Transverse colon (tissue), 4 donors: Measurements from ENCODE around the gene ZSCAN22. TPM values are rescaled to one million over a fixed set of nuclear protein-coding genes. Genes with fewer than 3 reads are reported as not detected.

Experiments used
- DNase-seq: peaks from one replicate; pipeline ENCODE4 v3.0.0-alpha.2; 2019
- H3K27ac ChIP-seq, 4 donors: fragments of 200-600 bp; sonication (generic); 2 replicates each; pipeline ENCODE4 v1.5.1; 2016 to 2018; ENCODE audit warnings: inconsistent platforms in 4 of 4
- H3K27me3 ChIP-seq: fragments of 200-600 bp; sonication (generic); 2 replicates; pipeline ENCODE4 v1.5.1; 2017; ENCODE audit warnings: inconsistent platforms
- H3K36me3 ChIP-seq, 4 donors: fragments of 200-600 bp; sonication (generic); 2 replicates each; pipeline ENCODE4 v1.5.1; 2017 to 2019; ENCODE audit warnings: inconsistent platforms in 4 of 4
- H3K4me1 ChIP-seq, 4 donors: fragments of 200-600 bp; sonication (generic); 2 replicates each; pipeline ENCODE4 v1.5.1; 2017 to 2020; ENCODE audit warnings: inconsistent platforms in 4 of 4
- H3K4me3 ChIP-seq, 4 donors: fragments of 200-600 bp; sonication (generic); 1 replicate in 1 of 4; 2 replicates in 3 of 4; pipeline versions ENCODE4 v1.5.1 to v1.6.1; 2017 to 2019; ENCODE audit warnings: inconsistent platforms in 4 of 4
- H3K9me3 ChIP-seq, 2 donors: fragments of 200-600 bp; sonication (generic); 2 replicates each; pipeline ENCODE4 v1.5.1; 2017 to 2019; ENCODE audit warnings: inconsistent platforms in 2 of 2
- EP300 ChIP-seq: sonication (generic); formaldehyde crosslinking; IDR thresholded peaks from one replicate; pipeline ENCODE4 v1.6.1; 2017; ENCODE audit warnings: antibody characterized with exemption, low read depth
- POLR2A ChIP-seq: fragments of 450-650 bp; IDR thresholded peaks from one replicate; pipeline ENCODE4 v1.6.1; 2016; ENCODE audit warnings: antibody characterized with exemption, mild to moderate bottlenecking, moderate library complexity
- POLR2AphosphoS5 ChIP-seq, 3 donors: sonication (generic); formaldehyde crosslinking; IDR thresholded peaks; one replicate each; pipeline ENCODE4 v1.6.1; 2016; ENCODE audit warnings: antibody characterized with exemption in 3 of 3
- WGBS, 2 donors: methylation state at CpG; one replicate each; pipeline ENCODE4 v1.1.5; 2018; ENCODE audit warnings: low coverage in 1 of 2; 5-methylcytosine and 5-hydroxymethylcytosine counted together
- in situ Hi-C, 4 donors: fragments of 200-750 bp; cut with MboI; loops; one replicate each; pipeline versions ENCODE4 v1.15.0 to v1.15.1; 2017; ENCODE audit warnings: low sequenced_read_pairs in 3 of 4, low pct_ligation_motif_present in 1 of 4, low pct_unique_long_range_greater_than_20kb in 1 of 4
- intact Hi-C: fragments of 100-400 bp; cut with DNase I; formaldehyde crosslinking; loops from one replicate; pipeline ENCODE4 v1.15.1; 2023; ENCODE audit warnings: low total_unique reads
- total RNA-seq, 4 donors: library from RNA; depleted of rRNA; stranded (reverse); fragments of >200 nt; gene quantifications; one replicate each; pipeline ENCODE4 v1.1.0, GENCODE V29; 2016
- TF ChIP-seq, protein P1 (sequence below), 5 experiments: fragments of 200-600 bp in 3 of 5; fragments of 450-650 bp in 2 of 5; sonication (generic) in 3 of 5; IDR thresholded peaks; 1 replicate in 2 of 5; 2 replicates in 3 of 5; pipeline ENCODE4 v1.5.1; 2016 to 2017; ENCODE audit warnings: antibody characterized with exemption in 5 of 5, inconsistent platforms in 3 of 5, mild to moderate bottlenecking in 2 of 5, moderate library complexity in 1 of 5

ZSCAN22 gene
- total RNA-seq, 4 donors from 2014 or later = 3.0 to 11.6 (median 3.3) TPM

DNA sequence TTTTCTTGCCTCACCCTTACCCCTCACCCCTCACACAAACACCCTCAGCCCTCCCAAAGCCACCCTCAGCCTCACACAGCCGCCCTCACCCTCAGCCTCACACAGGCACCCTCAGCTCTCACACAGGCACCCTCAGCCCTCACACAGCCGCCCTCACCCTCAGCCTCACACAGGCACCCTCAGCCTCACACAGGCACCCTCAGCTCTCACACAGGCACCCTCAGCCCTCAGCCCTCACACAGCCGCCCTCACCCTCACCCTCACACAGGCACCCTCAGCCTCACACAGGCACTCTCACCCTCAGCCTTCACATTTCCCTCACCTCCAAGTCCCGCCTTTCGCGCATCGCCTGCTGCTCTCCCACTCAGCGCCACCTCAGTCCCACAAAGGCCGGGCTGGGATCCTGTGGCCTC, 287 bp upstream of the ZSCAN22 start:
- in situ Hi-C loops (no loop called here), intact Hi-C loops (no loop called here)
- Histone ChIP-seq H3K4me1 (peaks cover 16 to 27% (median 22%) of the 10 kb centered on the region in 4 donors), H3K27me3 (no peaks in the 10 kb centered on the region), H3K27ac (peak overlapping the region; percentile 80 to 94 (median 88)), H3K36me3 (no peaks in the 10 kb centered on the region), H3K9me3 (no peaks in the 10 kb centered on the region), H3K4me3 (peak overlapping the region; percentile 55 to 73 (median 62))
- WGBS, 2 donors = 6 to 7% methylated on average over 2 to 9 of the region's 9 CpGs
- no peak for DNase-seq
- TF ChIP-seq POLR2AphosphoS5 (IDR thresholded peaks at IDR 0.05) = no peak
- no peak for TF ChIP-seq EP300
- TF ChIP-seq, protein P1, sequence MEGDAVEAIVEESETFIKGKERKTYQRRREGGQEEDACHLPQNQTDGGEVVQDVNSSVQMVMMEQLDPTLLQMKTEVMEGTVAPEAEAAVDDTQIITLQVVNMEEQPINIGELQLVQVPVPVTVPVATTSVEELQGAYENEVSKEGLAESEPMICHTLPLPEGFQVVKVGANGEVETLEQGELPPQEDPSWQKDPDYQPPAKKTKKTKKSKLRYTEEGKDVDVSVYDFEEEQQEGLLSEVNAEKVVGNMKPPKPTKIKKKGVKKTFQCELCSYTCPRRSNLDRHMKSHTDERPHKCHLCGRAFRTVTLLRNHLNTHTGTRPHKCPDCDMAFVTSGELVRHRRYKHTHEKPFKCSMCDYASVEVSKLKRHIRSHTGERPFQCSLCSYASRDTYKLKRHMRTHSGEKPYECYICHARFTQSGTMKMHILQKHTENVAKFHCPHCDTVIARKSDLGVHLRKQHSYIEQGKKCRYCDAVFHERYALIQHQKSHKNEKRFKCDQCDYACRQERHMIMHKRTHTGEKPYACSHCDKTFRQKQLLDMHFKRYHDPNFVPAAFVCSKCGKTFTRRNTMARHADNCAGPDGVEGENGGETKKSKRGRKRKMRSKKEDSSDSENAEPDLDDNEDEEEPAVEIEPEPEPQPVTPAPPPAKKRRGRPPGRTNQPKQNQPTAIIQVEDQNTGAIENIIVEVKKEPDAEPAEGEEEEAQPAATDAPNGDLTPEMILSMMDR (IDR thresholded peaks at IDR 0.05) = no peak
- TF ChIP-seq POLR2A = no peak

DNA sequence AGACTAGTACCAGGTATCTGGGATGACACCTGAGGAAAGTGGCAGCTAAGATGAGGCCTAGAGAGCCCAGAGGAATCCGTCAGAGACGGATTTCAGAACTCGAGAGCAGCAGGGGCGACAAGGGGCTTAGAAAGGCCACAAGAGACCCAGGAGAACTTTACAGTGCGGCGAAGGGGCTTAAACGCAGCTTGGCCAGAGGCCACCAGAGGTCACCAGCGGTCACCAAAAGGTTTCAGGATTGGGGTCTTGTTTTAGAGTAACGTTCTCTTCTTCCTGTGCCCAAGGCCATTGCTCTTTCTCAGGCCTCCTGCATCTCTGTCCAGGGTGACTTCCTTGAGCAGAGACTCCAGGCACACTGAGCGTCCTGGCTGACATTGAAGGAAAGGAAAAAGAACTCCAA, 2.2 kb downstream of the ZSCAN22 start:
- Histone ChIP-seq H3K4me3 (no peak overlapping the region), H3K36me3 (no peaks in the 10 kb centered on the region), H3K9me3 (no peaks in the 10 kb centered on the region), H3K27ac (no peak overlapping the region), H3K4me1 (peaks cover 16 to 27% (median 22%) of the 10 kb centered on the region in 4 donors), H3K27me3 (no peaks in the 10 kb centered on the region)
- in situ Hi-C loops (no loop called here), intact Hi-C loops (no loop called here)
- TF ChIP-seq POLR2A = no peak
- no peak for TF ChIP-seq EP300
- TF ChIP-seq, protein P1 (IDR thresholded peaks at IDR 0.05) = no peak
- TF ChIP-seq POLR2AphosphoS5 (IDR thresholded peaks at IDR 0.05) = no peak
- DNase-seq = no peak
- WGBS, 2 donors = 65 to 77% methylated on average over 5 to 10 of the region's 10 CpGs

DNA sequence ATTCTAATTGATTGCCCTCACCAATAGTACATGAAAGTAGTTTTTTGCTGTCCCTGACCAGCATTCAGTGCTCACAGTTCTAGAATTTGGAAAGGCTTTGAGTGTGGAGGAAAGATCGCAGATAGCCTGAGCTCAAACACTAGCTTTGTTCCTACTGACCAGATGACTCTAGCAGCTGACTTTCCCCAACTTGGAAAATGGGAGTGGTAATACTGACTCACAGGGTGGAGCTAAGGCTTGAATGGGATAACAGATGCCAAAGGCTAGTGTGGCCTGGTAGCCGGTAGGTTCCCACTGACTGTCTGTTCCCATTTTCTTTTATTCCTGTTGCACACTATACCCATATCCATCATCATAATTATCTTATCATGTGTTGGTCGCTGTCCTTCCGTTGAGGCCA, 3.7 kb downstream of the ZSCAN22 start:
- Histone ChIP-seq H3K27me3 (no peaks in the 10 kb centered on the region), H3K9me3 (no peaks in the 10 kb centered on the region), H3K4me1 (peaks cover 16 to 25% (median 22%) of the 10 kb centered on the region in 4 donors), H3K27ac (no peak overlapping the region), H3K4me3 (no peak overlapping the region), H3K36me3 (peaks cover 0 to 7% (median 0%) of the 10 kb centered on the region in 4 donors)
- intact Hi-C loops (no loop called here), in situ Hi-C loops (no loop called here)
- 80 to 89% methylated on average over 1 to 4 of the region's 4 CpGs for WGBS, 2 donors
- no peak for DNase-seq
- TF ChIP-seq POLR2AphosphoS5 (IDR thresholded peaks at IDR 0.05) (no peak), EP300 (no peak), POLR2A (no peak)
- TF ChIP-seq, protein P1 (IDR thresholded peaks at IDR 0.05) = no peak

DNA sequence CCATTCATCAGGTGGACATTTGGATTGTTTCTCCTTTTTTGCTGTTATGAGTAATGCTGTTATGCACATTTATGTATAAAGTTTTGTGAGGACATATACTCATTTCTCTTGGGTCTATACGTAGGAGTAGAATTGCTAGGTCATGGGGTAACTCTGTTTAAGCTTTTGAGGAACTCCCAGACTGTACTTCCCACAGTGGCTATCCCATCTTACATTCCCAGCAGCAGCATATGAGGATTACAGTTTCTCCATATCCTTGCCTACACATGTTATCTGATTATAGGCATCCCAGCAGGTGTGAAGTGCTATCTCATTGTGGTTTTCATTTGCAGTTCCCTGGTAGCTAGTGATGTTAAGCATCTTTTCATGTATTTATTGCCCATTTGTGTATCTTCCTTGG, 5.9 kb downstream of the ZSCAN22 start:
- no peak for TF ChIP-seq POLR2AphosphoS5 (IDR thresholded peaks at IDR 0.05)
- Histone ChIP-seq H3K9me3 (no peaks in the 10 kb centered on the region), H3K27ac (no peak overlapping the region), H3K36me3 (peaks cover 0 to 7% (median 0%) of the 10 kb centered on the region in 4 donors), H3K27me3 (no peaks in the 10 kb centered on the region), H3K4me3 (no peak overlapping the region), H3K4me1 (peaks cover 10 to 13% (median 10%) of the 10 kb centered on the region in 4 donors)
- intact Hi-C loops (no loop called here), in situ Hi-C loops (no loop called here)
- DNase-seq = no peak
- 83 to 85% methylated on average over 1 of the region's 1 CpG for WGBS, 2 donors

DNA sequence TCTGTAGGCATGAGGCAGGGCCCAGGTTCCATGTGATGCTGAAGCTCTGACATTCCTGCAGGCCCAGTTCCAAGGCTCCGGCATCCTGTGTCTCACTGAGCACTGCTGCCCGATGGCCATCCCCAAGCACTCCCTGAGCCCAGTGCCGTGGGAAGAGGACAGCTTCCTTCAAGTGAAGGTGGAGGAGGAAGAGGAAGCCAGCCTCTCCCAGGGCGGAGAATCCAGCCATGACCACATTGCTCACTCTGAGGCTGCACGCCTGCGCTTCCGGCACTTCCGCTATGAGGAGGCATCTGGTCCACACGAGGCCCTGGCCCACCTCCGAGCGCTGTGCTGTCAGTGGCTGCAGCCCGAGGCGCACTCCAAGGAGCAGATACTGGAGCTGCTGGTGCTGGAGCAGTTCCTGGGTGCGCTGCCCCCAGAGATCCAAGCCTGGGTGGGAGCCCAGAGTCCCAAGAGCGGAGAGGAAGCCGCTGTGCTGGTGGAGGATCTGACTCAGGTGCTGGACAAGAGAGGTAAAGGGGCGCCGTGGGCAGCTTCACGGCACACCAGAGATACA, 8.0 kb downstream of the ZSCAN22 start:
- no peaks in the 10 kb centered on the region for H3K9me3 ChIP-seq
- no peak overlapping the region for H3K27ac ChIP-seq
- in situ Hi-C loops = no loop called here
- TF ChIP-seq, protein P1 (IDR thresholded peaks at IDR 0.05) = no peak
- TF ChIP-seq POLR2AphosphoS5 (IDR thresholded peaks at IDR 0.05) (no peak), POLR2A (no peak), EP300 (no peak)
- intact Hi-C loops = no loop called here
- DNase-seq = no peak
- H3K4me3 ChIP-seq = no peak overlapping the region
- no peaks in the 10 kb centered on the region for H3K27me3 ChIP-seq
- WGBS, 2 donors = 88 to 96% methylated on average over 5 to 19 of the region's 19 CpGs
- H3K4me1 ChIP-seq = no peaks in the 10 kb centered on the region
- H3K36me3 ChIP-seq = peaks cover 0 to 8% (median 3%) of the 10 kb centered on the region in 4 donors
